ENCODE data around the gene WASL. TPM values are rescaled to one million over a fixed set of nuclear protein-coding genes. Genes with fewer than 3 reads are reported as not detected.
A peak's percentile ranks its signal among the peaks of the same experiment; 100 is the strongest.

WASL gene
- polyA plus RNA-seq (22.5 and 22.6 TPM in 2 replicates), polyA minus RNA-seq (47.0 and 59.2 TPM in 2 replicates)

GRCh38 chr7:123748734-123749536, at the start of gene WASL:
Gene WASL, minus strand, starts transcription at chr7:123749003. Its CDS starts 269 bp downstream, at chr7:123748734.
- H3K4me2 ChIP-seq (ENCODE audit: low read length): peak within 1 kb of the TSS; percentile 92
- peaks cover 61% of the 10 kb centered on the region for H3K79me2 ChIP-seq (replicated peaks; ENCODE audit: insufficient read depth, low read length)
- H3K9me2 ChIP-seq (ENCODE audit: insufficient read depth, low read length): no peaks in the 10 kb centered on the region
- peak within 1 kb of the TSS; percentile 80 for H3K4me3 ChIP-seq (ENCODE audit: low read length)
- peaks cover 11% of the 10 kb centered on the region for H3F3A ChIP-seq (ENCODE audit: insufficient read depth, low read length, poor library complexity, severe bottlenecking)
- peak within 1 kb of the TSS; percentile 94 for H3K9ac ChIP-seq (ENCODE audit: low read length)
- H3K27ac ChIP-seq (ENCODE audit: low read length): peak within 1 kb of the TSS; percentile 93
- no peaks in the 10 kb centered on the region for H3K36me3 ChIP-seq (ENCODE audit: insufficient read depth, low read length)
- peak within 1 kb of the TSS; percentile 75 for H2AFZ ChIP-seq (ENCODE audit: low read depth, low read length)
- no peaks in the 10 kb centered on the region for H4K20me1 ChIP-seq (ENCODE audit: insufficient read depth)
- TF ChIP-seq EP300 (conservative IDR thresholded peaks at IDR 0.05; ENCODE audit: poor library complexity, severe bottlenecking) (peak; percentile 74), CTCF (IDR thresholded peaks at IDR 0.05; ENCODE audit: poor library complexity, severe bottlenecking) (peak; percentile 46), MXI1 (conservative IDR thresholded peaks at IDR 0.05; ENCODE audit: poor library complexity, severe bottlenecking) (no peak), POLR2AphosphoS5 (IDR thresholded peaks at IDR 0.05) (peak; percentile 95), SMC3 (conservative IDR thresholded peaks at IDR 0.05; ENCODE audit: poor library complexity) (no peak), RAD21 (conservative IDR thresholded peaks at IDR 0.05) (peak; percentile 29), TAF1 (IDR thresholded peaks at IDR 0.05; ENCODE audit: low read depth) (peak; percentile 93), REST (IDR thresholded peaks at IDR 0.05; ENCODE audit: borderline replicate concordance) (peak; percentile 80), EZH2 (IDR thresholded peaks at IDR 0.05; ENCODE audit: borderline replicate concordance, insufficient read depth, low read length, poor library complexity, severe bottlenecking) (no peak)
- H3K27me3 ChIP-seq (ENCODE audit: insufficient read depth, low read depth, low read length): no peaks in the 10 kb centered on the region
- no peaks in the 10 kb centered on the region for H3K9me3 ChIP-seq (ENCODE audit: low read length)

- no peaks in the 10 kb centered on the region for H3F3A ChIP-seq (ENCODE audit: insufficient read depth, low read length, poor library complexity, severe bottlenecking)
- no peaks in the 10 kb centered on the region for H3K36me3 ChIP-seq (ENCODE audit: insufficient read depth, low read length)
- H3K9ac ChIP-seq (ENCODE audit: low read length): no peak overlapping the region
- no peak overlapping the region for H3K4me3 ChIP-seq (ENCODE audit: low read length)
- no peaks in the 10 kb centered on the region for H4K20me1 ChIP-seq (ENCODE audit: insufficient read depth)
- no peaks in the 10 kb centered on the region for H3K27me3 ChIP-seq (ENCODE audit: insufficient read depth, low read depth, low read length)
- H2AFZ ChIP-seq (ENCODE audit: low read depth, low read length): no peak overlapping the region
- no peak overlapping the region for H3K4me2 ChIP-seq (ENCODE audit: low read length)
- no peak overlapping the region for H3K27ac ChIP-seq (ENCODE audit: low read length)
- no peaks in the 10 kb centered on the region for H3K9me3 ChIP-seq (ENCODE audit: low read length)
- H3K79me2 ChIP-seq (replicated peaks; ENCODE audit: insufficient read depth, low read length): no peaks in the 10 kb centered on the region
- TF ChIP-seq MXI1 (conservative IDR thresholded peaks at IDR 0.05; ENCODE audit: poor library complexity, severe bottlenecking): no peak
- peak; percentile 84 for TF ChIP-seq RAD21 (conservative IDR thresholded peaks at IDR 0.05)
- peak; percentile 77 for TF ChIP-seq CTCF (IDR thresholded peaks at IDR 0.05; ENCODE audit: poor library complexity, severe bottlenecking)
- peak; percentile 88 for TF ChIP-seq SMC3 (conservative IDR thresholded peaks at IDR 0.05; ENCODE audit: poor library complexity)
- no peaks in the 10 kb centered on the region for H3K9me2 ChIP-seq (ENCODE audit: insufficient read depth, low read length)
Observed at GRCh38 chr7:123797673-123798531, 49.1 kb upstream of the WASL start.

Data from neural cell (in vitro differentiated cells).